HepG2 (cell line): ENCODE measurements around the gene HECTD1. TPM values are rescaled to one million over a fixed set of nuclear protein-coding genes. Genes with fewer than 3 reads are reported as not detected.

Source experiments
- BCL6 ChIP-seq: IDR thresholded peaks from 2 replicates; pipeline ENCODE4 v1.6.1; 2016; ENCODE audit warnings: missing genetic modification reagents, missing compliant biosample characterization
- BORCS8-MEF2B ChIP-seq: sonication (generic); formaldehyde crosslinking; IDR thresholded peaks from 2 replicates; pipeline ENCODE4 v1.8.0; 2022; ENCODE audit warnings: mild to moderate bottlenecking, missing genetic modification reagents
- CHD4 ChIP-seq: fragments of 200-600 bp; sonication (generic); IDR thresholded peaks from 2 replicates; pipeline ENCODE4 v1.7.0; 2017; ENCODE audit warnings: mild to moderate bottlenecking, low read length, borderline replicate concordance
- CREM ChIP-seq, 2 experiments: sonication (generic) in 1 of 2; formaldehyde crosslinking in 1 of 2; IDR thresholded peaks; 2 replicates each; pipeline versions ENCODE4 v1.4.0 to v1.6.1; 2016 to 2020; ENCODE audit warnings: antibody characterized with exemption in 1 of 2, mild to moderate bottlenecking in 1 of 2, missing genetic modification reagents in 1 of 2
- ELF1 ChIP-seq: sonication (generic); formaldehyde crosslinking; IDR thresholded peaks from 2 replicates; pipeline ENCODE4 v1.4.0; 2020; ENCODE audit warnings: missing genetic modification reagents
- GFI1 ChIP-seq: sonication (generic); formaldehyde crosslinking; IDR thresholded peaks from 2 replicates; pipeline ENCODE4 v1.5.0; 2020; ENCODE audit warnings: missing genetic modification reagents, mild to moderate bottlenecking, borderline replicate concordance
- PHF20 ChIP-seq: sonication (generic); formaldehyde crosslinking; IDR thresholded peaks from 2 replicates; pipeline ENCODE4 v1.5.0; 2020; ENCODE audit warnings: mild to moderate bottlenecking, missing genetic modification reagents
- SIX4 ChIP-seq: sonication (generic); formaldehyde crosslinking; IDR thresholded peaks from 2 replicates; pipeline ENCODE4 v1.4.0; 2020; ENCODE audit warnings: missing genetic modification reagents
- SMAD9 ChIP-seq: sonication (generic); formaldehyde crosslinking; IDR thresholded peaks from 2 replicates; pipeline ENCODE4 v1.5.1; 2020; ENCODE audit warnings: mild to moderate bottlenecking, missing genetic modification reagents
- SMARCC2 ChIP-seq: fragments of 450-650 bp; IDR thresholded peaks from 2 replicates; pipeline ENCODE4 v1.6.1; 2017; ENCODE audit warnings: antibody characterized with exemption, mild to moderate bottlenecking
- TBP ChIP-seq: sonication (generic); formaldehyde crosslinking; IDR thresholded peaks from 2 replicates; pipeline ENCODE4 v1.5.0; 2020; ENCODE audit warnings: missing genetic modification reagents
- TRIM24 ChIP-seq: sonication (generic); formaldehyde crosslinking; IDR thresholded peaks from 2 replicates; pipeline ENCODE4 v1.8.0; 2022; ENCODE audit warnings: mild to moderate bottlenecking, missing genetic modification reagents
- ZMYM4 ChIP-seq: sonication (generic); formaldehyde crosslinking; IDR thresholded peaks from 2 replicates; pipeline ENCODE4 v1.8.1; 2023; ENCODE audit warnings: mild to moderate bottlenecking, missing genetic modification reagents
- ZNF331 ChIP-seq: sonication (generic); formaldehyde crosslinking; IDR thresholded peaks from 2 replicates; pipeline ENCODE4 v1.4.0; 2020; ENCODE audit warnings: missing genetic modification reagents
- ZNF7 ChIP-seq: IDR thresholded peaks from 2 replicates; pipeline ENCODE4 v1.6.1; 2016; ENCODE audit warnings: missing biosample characterization, missing genetic modification reagents
- polyA plus RNA-seq, 8 experiments: library from polyadenylated mRNA; depleted of rRNA in 3 of 8; stranded (reverse) in 7 of 8; unstranded in 1 of 8; fragments of >200 nt; fragmentation: Illumina TruSeq in 4 of 8; extraction: Trizol in 4 of 8; gene quantifications; 2 replicates each; pipeline versions ENCODE4 v1.2.1 to v1.2.3, GENCODE V29; 2011 to 2016; ENCODE audit warnings: low read depth in 4 of 8, missing spikeins in 1 of 8, mixed read lengths in 1 of 8; ENCODE audit not compliant: insufficient read depth in 1 of 8
- total RNA-seq, 5 experiments: library from RNA; depleted of rRNA; stranded (reverse); fragments of >200 nt; fragmentation: Illumina TruSeq; extraction: Trizol; gene quantifications; 2 replicates each; pipeline ENCODE4 v1.2.3, GENCODE V29; 2016; ENCODE audit warnings: low read depth in 1 of 5
- TF ChIP-seq, protein P1 (sequence below): sonication (generic); formaldehyde crosslinking; IDR thresholded peaks from 2 replicates; pipeline ENCODE4 v1.4.0; 2020; ENCODE audit warnings: mild to moderate bottlenecking, missing genetic modification reagents
- TF ChIP-seq, protein P2 (sequence below): sonication (generic); formaldehyde crosslinking; IDR thresholded peaks from 2 replicates; pipeline ENCODE4 v1.4.0; 2020; ENCODE audit warnings: missing genetic modification reagents
- TF ChIP-seq, protein P3 (sequence below): sonication (generic); formaldehyde crosslinking; IDR thresholded peaks from 2 replicates; pipeline ENCODE4 v1.4.0; 2020; ENCODE audit warnings: missing genetic modification reagents
- TF ChIP-seq, protein P4 (sequence below): fragments of 450-650 bp; IDR thresholded peaks from 2 replicates; pipeline ENCODE4 v1.6.1; 2016

HECTD1 gene
- total and polyA plus RNA-seq, 2 of the 13 experiments (the other 11 are each of a cell fraction or from before 2014, with no cell fraction given) = 312 to 560 TPM

DNA sequence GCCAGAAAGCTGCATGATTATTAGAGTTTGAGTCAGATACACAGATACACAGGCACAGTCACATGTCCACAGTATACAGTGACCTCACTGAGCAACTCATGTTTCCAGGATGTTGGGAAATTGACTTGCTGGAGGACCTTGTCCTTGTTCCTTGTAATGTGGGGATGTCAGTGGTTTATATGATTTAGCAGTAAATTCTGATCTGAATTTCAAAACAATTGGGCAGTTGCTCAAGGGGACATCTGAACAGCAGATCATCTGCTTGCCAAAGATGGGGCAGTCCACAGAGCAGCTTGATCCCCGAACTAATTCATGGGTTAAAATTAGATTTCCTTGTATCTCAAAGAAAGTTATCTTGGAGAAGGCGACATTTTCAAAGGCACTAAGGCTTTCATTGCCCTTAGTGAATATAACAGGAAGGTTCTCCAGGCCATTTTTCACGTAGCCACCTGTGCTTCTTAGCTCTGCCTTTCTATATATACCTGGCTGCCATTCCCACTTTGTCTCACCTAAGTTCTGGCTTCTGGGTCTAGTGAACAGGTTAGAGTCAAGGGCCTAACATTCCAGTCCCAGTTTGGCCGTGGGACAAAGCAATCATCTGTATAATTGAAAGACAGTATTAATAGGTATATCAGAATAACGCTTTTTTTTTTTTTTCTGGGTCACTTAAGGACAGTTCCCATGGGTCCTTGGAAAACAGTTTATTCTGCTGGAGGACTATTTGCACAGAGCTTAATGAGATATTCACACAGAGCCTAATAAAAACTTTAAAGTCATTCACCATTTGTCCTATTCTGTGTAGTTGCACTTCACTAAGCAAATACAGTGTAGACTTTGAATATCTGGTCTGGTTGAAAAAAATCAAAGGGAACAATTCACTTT, 116.5 kb downstream of the HECTD1 start (continued):
- TF ChIP-seq, protein P1, sequence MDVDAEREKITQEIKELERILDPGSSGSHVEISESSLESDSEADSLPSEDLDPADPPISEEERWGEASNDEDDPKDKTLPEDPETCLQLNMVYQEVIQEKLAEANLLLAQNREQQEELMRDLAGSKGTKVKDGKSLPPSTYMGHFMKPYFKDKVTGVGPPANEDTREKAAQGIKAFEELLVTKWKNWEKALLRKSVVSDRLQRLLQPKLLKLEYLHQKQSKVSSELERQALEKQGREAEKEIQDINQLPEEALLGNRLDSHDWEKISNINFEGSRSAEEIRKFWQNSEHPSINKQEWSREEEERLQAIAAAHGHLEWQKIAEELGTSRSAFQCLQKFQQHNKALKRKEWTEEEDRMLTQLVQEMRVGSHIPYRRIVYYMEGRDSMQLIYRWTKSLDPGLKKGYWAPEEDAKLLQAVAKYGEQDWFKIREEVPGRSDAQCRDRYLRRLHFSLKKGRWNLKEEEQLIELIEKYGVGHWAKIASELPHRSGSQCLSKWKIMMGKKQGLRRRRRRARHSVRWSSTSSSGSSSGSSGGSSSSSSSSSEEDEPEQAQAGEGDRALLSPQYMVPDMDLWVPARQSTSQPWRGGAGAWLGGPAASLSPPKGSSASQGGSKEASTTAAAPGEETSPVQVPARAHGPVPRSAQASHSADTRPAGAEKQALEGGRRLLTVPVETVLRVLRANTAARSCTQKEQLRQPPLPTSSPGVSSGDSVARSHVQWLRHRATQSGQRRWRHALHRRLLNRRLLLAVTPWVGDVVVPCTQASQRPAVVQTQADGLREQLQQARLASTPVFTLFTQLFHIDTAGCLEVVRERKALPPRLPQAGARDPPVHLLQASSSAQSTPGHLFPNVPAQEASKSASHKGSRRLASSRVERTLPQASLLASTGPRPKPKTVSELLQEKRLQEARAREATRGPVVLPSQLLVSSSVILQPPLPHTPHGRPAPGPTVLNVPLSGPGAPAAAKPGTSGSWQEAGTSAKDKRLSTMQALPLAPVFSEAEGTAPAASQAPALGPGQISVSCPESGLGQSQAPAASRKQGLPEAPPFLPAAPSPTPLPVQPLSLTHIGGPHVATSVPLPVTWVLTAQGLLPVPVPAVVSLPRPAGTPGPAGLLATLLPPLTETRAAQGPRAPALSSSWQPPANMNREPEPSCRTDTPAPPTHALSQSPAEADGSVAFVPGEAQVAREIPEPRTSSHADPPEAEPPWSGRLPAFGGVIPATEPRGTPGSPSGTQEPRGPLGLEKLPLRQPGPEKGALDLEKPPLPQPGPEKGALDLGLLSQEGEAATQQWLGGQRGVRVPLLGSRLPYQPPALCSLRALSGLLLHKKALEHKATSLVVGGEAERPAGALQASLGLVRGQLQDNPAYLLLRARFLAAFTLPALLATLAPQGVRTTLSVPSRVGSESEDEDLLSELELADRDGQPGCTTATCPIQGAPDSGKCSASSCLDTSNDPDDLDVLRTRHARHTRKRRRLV (CRISPR knock-in tag) = no peak; the same call in 1 of the 2 replicates
- TF ChIP-seq ZMYM4 (CRISPR knock-in tag) (peak; percentile 69; the same call in 1 of the 2 replicates), ZNF7 (CRISPR knock-in tag) (no peak), CHD4 (peak; percentile 85), PHF20 (CRISPR knock-in tag) (peak; percentile 54; the same call in 1 of the 2 replicates), ZNF331 (CRISPR knock-in tag) (peak; percentile 49; the same call in 1 of the 2 replicates), SIX4 (peak; percentile 94), CREM (IDR thresholded peaks at IDR 0.05) (peak; percentile 57), CREM (CRISPR knock-in tag; IDR thresholded peaks at IDR 0.05) (no peak), BORCS8-MEF2B (CRISPR knock-in tag) (0 out of 2 replicates have a peak, but pooled peaks have one; percentile 43), TRIM24 (peak; percentile 51; the same call in 1 of the 2 replicates), GFI1 (CRISPR knock-in tag) (peak; percentile 60; the same call in 1 of the 2 replicates), SMARCC2 (0 out of 2 replicates have a peak, but pooled peaks have one; percentile 3), TBP (CRISPR knock-in tag) (peak; percentile 74; the same call in 1 of the 2 replicates), SMAD9 (CRISPR knock-in tag) (no peak), BCL6 (CRISPR knock-in tag) (peak; percentile 67), ELF1 (CRISPR knock-in tag) (peak; percentile 63)
- TF ChIP-seq, protein P2, sequence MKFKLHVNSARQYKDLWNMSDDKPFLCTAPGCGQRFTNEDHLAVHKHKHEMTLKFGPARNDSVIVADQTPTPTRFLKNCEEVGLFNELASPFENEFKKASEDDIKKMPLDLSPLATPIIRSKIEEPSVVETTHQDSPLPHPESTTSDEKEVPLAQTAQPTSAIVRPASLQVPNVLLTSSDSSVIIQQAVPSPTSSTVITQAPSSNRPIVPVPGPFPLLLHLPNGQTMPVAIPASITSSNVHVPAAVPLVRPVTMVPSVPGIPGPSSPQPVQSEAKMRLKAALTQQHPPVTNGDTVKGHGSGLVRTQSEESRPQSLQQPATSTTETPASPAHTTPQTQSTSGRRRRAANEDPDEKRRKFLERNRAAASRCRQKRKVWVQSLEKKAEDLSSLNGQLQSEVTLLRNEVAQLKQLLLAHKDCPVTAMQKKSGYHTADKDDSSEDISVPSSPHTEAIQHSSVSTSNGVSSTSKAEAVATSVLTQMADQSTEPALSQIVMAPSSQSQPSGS (CRISPR knock-in tag) = peak; percentile 96
- TF ChIP-seq, protein P3, sequence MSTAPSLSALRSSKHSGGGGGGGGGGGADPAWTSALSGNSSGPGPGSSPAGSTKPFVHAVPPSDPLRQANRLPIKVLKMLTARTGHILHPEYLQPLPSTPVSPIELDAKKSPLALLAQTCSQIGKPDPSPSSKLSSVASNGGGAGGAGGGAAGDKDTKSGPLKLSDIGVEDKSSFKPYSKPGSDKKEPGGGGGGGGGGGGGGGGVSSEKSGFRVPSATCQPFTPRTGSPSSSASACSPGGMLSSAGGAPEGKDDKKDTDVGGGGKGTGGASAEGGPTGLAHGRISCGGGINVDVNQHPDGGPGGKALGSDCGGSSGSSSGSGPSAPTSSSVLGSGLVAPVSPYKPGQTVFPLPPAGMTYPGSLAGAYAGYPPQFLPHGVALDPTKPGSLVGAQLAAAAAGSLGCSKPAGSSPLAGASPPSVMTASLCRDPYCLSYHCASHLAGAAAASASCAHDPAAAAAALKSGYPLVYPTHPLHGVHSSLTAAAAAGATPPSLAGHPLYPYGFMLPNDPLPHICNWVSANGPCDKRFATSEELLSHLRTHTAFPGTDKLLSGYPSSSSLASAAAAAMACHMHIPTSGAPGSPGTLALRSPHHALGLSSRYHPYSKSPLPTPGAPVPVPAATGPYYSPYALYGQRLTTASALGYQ (CRISPR knock-in tag) = peak; percentile 52; the same call in 1 of the 2 replicates
- TF ChIP-seq, protein P4, sequence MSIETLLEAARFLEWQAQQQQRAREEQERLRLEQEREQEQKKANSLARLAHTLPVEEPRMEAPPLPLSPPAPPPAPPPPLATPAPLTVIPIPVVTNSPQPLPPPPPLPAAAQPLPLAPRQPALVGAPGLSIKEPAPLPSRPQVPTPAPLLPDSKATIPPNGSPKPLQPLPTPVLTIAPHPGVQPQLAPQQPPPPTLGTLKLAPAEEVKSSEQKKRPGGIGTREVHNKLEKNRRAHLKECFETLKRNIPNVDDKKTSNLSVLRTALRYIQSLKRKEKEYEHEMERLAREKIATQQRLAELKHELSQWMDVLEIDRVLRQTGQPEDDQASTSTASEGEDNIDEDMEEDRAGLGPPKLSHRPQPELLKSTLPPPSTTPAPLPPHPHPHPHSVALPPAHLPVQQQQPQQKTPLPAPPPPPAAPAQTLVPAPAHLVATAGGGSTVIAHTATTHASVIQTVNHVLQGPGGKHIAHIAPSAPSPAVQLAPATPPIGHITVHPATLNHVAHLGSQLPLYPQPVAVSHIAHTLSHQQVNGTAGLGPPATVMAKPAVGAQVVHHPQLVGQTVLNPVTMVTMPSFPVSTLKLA = peak; percentile 52; the same call in 1 of the 2 replicates
